Astrocyte of the spinal cord (primary cell): Measurements from ENCODE around the gene SF1.
A peak's percentile ranks its signal among the peaks of the same experiment; 100 is the strongest.

Source experiments
- DNase-seq: peaks from one replicate; pipeline ENCODE4 v3.0.0; 2011; ENCODE audit warnings: low read depth, low spot score
- H3K4me3 ChIP-seq: 2 replicates; pipeline ENCODE4 v1.5.1; 2011; ENCODE audit warnings: low read depth, mild to moderate bottlenecking, low read length, moderate library complexity
- in situ Hi-C: cut with HindIII; loops from 2 replicates; pipeline ENCODE4 v1.10.0; 2017; ENCODE audit warnings: low sequenced_read_pairs
- TF ChIP-seq, protein P1 (sequence below): IDR thresholded peaks from 2 replicates; pipeline ENCODE4 v1.5.1; 2012; ENCODE audit warnings: low read depth, mild to moderate bottlenecking, low read length, inconsistent platforms

Gene SF1

DNA sequence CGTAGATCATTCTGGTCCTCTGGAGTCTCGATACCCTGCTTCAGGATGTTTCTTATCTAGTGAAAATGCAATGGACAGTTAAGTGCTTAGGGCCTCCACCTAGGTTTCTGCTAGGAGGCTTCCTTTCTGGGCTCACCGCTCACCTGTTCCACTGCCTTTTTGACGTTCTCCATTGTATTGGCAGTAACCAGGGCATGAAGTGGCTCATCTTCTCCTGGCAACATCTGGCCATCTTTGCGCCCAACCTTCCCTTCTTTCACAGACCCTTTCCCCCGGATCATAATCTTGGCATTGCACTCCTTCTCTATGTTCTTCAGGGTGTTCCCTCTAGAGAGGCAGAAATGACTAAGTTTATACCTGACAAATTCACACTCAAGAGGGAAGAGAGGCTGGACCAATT, 9.1 kb downstream of the SF1 start:
- no peak for DNase-seq
- in situ Hi-C loops = no loop called here
- TF ChIP-seq, protein P1, sequence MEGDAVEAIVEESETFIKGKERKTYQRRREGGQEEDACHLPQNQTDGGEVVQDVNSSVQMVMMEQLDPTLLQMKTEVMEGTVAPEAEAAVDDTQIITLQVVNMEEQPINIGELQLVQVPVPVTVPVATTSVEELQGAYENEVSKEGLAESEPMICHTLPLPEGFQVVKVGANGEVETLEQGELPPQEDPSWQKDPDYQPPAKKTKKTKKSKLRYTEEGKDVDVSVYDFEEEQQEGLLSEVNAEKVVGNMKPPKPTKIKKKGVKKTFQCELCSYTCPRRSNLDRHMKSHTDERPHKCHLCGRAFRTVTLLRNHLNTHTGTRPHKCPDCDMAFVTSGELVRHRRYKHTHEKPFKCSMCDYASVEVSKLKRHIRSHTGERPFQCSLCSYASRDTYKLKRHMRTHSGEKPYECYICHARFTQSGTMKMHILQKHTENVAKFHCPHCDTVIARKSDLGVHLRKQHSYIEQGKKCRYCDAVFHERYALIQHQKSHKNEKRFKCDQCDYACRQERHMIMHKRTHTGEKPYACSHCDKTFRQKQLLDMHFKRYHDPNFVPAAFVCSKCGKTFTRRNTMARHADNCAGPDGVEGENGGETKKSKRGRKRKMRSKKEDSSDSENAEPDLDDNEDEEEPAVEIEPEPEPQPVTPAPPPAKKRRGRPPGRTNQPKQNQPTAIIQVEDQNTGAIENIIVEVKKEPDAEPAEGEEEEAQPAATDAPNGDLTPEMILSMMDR = no peak
- H3K4me3 ChIP-seq = no peak overlapping the region

- in situ Hi-C loops = no loop called here
- DNase-seq = no peak
- H3K4me3 ChIP-seq = no peak overlapping the region
- TF ChIP-seq, protein P1 = no peak
Observed at GRCh38 chr11:64768300-64768694, 10.0 kb downstream of the SF1 start.

DNA sequence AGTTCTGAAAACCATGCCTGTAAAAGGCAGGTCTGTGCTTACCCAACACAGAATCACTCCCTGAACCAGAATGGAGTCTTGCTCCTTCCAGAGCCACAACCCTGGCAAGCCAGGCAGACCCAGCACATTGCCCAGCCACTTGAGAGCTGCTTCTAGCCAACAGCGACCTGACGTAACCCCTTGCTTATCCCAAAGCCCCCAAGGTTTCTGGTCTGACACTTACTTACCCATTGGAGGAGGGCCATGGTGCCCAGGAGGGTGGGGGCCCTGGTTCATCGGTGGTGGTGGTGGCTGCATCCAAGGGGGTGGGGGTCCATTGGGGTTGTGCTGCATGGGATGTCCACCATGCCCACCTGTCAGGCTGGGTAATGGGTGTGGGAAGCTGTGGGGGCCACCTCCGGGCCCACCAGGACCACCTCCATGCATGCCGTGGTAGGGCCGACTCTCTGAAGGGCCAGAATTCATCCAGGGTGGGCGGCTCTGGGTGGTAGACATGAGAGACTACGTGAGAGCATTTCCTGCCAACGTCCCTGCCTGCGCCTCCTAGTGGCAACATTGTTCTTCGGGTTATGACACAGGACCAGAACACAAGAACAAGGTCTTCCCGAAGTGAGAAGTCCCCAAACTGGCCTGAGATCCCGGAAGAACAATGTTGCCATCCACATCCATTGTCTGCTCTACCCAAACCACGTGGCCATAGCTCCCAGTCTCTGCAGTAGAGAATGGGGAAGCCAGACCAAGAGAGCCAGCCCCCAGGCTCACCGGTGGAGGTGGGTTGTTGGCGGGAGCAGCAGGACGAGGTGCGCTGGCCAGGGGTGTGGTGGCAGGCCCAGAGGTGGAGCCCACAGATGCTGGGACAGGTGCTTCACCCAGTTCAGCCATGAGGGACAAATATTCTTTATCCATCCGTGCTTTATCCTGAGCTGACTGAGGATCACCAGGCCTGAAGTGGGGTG, 10.7 kb downstream of the SF1 start:
- no peak overlapping the region for H3K4me3 ChIP-seq
- DNase-seq = peak; percentile 40
- TF ChIP-seq, protein P1 = peak; percentile 72
- in situ Hi-C loops = no loop called here

DNA sequence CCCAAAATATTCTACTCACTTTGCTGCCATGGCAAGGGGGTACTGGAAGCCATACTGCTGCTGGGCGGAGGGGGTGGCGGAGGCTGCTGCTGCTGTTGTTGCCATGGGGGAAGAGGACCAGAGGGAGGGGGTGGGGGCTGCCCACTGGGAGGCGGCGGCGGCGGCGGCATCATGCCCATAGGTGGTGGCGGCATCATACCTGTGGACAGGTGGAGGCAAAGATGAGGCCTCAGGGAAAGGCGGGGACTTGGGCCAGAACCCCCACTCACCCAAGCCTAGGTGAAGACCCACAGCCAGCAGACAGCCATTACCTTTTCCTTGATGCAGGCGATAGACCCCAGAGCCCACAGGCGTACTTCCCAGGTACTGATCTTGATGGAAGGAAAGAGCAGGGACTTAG, 11.5 kb downstream of the SF1 start:
- no peak for DNase-seq
- in situ Hi-C loops = no loop called here
- H3K4me3 ChIP-seq = no peak overlapping the region
- TF ChIP-seq, protein P1 = no peak

DNA sequence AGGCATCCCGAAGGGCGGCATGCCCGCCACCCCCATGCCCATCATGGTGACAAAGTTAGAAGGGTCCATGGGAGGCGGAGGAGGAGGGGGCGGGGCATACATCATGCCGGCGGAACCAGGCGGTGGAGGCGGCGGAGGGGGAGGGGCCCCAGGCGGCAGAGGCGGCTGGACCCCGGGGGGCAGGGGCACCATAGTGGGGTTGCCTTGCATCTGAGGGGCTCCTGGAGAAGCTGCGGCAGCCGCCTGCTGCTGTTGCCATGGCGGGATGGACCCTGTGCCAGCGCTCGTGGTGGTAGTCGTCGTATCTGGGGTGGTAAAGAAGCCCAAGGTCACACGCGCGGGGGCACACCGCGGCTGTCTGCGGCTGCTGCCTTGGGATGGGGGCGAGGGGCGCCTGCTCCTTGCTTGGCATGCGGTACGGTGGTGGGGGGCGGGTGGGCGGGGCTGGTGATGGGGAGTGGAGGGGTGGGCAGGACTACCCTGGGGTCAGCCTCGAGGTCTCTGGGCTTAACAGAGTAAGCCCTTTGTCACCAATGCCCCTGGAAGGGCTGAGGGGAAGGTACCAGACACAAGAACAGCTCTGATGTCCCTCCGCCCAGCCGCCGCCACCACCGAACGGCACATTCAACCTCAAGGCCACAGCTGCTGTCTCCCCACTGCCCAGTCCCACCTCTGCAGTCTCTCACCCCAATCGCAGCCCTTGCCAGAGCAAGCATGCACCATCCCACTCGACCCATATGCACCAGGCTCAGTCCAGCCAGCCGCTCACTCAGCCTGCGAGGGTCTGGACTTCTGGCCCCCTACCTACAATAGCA, 12.3 kb downstream of the SF1 start:
- in situ Hi-C loops = no loop called here
- H3K4me3 ChIP-seq = no peak overlapping the region

GRCh38 chr11:64765291-64765850, 13.0 kb downstream of the SF1 start:
- TF ChIP-seq, protein P1 = peak; percentile 36
- H3K4me3 ChIP-seq = no peak overlapping the region
- no peak for DNase-seq
- in situ Hi-C loops = no loop called here

More for the DNA sequence above, 12.3 kb downstream of the SF1 start:
- TF ChIP-seq, protein P1 = no peak
- no peak for DNase-seq
